LNCaP clone FGC (cell line): ENCODE results near the gene FGF22.

ENCODE experiments used
- DNase-seq: peaks from one replicate; pipeline ENCODE4 v3.0.0-alpha.2; 2011; ENCODE audit warnings: low read depth
- H3K4me3 ChIP-seq: 2 replicates; pipeline ENCODE4 v1.5.1; 2011; ENCODE audit warnings: mild to moderate bottlenecking, low read depth, low read length, control low read depth
- TF ChIP-seq, protein P1 (sequence below): IDR thresholded peaks from 2 replicates; pipeline ENCODE4 v1.5.1; 2012; ENCODE audit warnings: mild to moderate bottlenecking; ENCODE audit not compliant: control insufficient read depth, insufficient read depth; ENCODE audit errors: extremely low read depth

FGF22 gene

DNA sequence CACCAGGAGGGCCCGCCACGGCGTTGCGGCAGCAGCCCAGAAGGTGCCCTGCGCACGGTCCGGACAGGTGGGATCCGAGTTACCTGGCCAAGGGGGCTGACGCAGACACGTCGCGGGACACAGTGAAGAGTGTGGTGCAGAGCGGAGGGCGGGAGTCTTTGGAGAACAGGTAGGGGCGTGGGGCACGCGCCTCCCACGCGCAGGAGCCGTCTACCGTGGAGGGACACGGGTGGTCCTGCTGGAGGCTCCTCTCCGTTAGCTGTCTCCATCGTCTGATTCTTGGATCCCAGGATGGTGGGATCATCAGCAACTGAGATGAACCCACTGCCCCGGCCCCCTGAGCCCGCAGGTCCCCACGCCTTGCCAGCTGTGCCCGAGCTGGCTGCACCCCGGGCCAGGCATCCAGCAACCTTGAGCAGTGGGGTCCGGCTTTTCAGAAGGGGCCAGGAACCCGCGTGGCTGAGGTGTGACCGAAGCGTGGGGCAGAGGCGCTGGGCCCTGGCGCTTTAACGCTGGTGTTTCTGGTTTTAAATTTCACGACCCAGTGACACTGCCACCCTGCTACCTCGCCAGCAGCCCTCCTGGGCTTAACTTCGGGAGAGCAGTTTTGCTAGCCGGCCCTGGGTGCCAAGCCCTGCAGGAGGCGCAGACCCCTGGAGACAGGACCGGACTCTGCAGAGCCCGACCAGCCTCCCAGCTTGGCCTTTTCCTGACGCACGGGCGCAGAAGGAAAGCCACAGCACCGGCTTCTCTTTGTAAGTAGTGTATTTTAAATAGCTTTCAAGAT lies 7.3 kb downstream of the FGF22 start:
- H3K4me3 ChIP-seq = no peak overlapping the region
- TF ChIP-seq, protein P1, sequence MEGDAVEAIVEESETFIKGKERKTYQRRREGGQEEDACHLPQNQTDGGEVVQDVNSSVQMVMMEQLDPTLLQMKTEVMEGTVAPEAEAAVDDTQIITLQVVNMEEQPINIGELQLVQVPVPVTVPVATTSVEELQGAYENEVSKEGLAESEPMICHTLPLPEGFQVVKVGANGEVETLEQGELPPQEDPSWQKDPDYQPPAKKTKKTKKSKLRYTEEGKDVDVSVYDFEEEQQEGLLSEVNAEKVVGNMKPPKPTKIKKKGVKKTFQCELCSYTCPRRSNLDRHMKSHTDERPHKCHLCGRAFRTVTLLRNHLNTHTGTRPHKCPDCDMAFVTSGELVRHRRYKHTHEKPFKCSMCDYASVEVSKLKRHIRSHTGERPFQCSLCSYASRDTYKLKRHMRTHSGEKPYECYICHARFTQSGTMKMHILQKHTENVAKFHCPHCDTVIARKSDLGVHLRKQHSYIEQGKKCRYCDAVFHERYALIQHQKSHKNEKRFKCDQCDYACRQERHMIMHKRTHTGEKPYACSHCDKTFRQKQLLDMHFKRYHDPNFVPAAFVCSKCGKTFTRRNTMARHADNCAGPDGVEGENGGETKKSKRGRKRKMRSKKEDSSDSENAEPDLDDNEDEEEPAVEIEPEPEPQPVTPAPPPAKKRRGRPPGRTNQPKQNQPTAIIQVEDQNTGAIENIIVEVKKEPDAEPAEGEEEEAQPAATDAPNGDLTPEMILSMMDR = no peak
- DNase-seq = no peak

DNA sequence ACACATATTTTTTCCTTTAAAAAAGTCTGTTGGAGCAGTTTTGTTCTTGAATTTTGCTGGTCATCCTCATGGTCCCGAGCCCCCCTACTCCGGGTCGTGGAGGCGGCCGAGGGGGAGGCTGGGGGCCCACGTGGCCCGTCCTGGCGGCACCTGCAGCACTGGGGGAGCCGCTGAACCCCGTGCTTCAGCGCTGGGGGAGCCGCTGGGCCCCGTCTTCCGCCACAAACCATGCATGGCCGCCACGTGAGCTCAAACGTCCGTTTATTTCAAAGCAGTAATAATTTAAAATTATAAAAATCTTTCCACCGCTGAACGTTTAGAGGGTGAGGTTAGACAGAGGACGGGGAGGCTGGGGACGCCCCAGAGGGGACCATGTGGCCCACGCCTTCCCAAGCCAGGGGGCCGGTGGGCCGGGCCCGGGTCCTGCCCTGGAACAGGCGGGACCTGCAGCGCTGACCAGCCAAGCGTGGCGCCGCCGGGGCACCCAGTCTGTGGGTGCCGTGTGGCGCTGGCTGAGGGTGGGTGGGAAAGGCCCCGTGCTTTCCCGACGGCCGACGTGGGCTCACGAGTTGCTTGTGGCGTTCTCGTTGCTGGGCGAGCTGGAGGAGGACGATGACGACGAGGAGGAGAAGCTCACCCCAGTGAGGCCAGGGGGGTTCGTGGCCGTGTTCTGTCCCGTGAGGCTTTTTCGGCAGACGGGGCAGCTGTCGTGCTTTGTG lies 8.0 kb downstream of the FGF22 start:
- TF ChIP-seq, protein P1 = no peak
- H3K4me3 ChIP-seq = no peak overlapping the region
- DNase-seq = no peak

DNA sequence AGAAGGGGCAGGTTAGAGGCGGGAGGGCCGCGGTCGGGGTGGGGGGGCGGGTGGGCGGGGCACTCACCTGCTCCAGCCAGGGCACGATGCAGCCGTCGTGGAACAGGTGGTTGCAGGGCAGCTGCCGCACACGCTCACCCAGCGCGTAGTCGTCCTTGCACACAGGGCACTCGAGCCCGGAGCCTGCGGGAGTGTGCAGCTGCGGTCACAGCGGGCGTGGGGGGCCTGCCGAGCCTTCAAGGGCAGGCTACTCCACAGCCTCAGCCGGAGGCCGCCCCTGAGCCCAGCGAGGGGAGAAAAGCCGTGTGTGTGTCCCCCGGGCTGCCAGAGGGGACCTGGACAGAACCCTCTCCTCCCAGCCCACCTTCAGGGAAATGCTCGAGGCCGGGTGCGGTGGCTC lies 8.6 kb downstream of the FGF22 start:
- TF ChIP-seq, protein P1 = no peak
- no peak for DNase-seq
- no peak overlapping the region for H3K4me3 ChIP-seq

DNA sequence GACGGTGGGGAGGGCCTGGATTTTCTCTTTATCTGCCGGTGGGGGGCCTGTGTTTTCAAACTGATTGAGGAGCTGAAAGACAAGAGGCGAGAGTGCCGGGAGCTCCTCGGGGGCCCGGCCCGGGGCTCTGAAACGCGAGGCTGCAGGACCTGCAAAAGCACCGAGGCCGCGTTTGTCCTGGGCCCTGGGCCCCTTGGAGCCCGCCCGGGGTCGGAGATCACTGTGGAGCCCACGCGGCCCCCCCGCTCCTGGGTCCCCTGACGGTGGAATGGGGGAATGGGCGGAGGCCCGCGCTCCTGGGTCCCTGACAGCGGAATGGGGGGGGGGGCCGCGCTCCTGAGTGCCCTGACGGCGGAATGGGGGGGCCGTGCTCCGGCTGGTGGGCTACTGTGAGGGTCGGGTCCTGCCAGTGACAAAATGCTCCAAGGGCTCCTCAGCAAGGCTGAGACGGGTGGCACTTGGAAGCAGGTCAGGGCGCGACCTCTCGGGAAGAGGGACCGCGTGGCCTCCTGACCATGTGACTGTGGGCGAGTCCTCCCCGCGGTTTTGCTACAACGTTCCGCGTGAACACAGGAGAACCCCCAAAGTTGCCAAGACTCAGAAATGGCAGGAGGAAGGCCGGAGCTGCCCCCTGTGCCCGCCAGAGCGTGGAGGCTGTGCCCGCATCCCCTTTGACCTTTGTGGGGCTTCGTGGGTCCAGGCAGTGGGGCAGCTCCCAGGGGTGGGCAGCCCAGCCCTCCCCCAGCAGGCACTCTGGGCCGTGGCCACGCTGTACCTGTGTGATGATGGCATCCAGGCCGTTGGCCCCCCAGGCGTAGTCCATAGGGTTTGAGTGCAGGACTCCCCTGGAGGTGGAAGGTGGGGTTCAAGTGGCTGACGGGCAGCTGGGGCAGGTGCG lies 9.5 kb downstream of the FGF22 start:
- TF ChIP-seq, protein P1 = no peak
- no peak for DNase-seq
- H3K4me3 ChIP-seq = no peak overlapping the region

DNA sequence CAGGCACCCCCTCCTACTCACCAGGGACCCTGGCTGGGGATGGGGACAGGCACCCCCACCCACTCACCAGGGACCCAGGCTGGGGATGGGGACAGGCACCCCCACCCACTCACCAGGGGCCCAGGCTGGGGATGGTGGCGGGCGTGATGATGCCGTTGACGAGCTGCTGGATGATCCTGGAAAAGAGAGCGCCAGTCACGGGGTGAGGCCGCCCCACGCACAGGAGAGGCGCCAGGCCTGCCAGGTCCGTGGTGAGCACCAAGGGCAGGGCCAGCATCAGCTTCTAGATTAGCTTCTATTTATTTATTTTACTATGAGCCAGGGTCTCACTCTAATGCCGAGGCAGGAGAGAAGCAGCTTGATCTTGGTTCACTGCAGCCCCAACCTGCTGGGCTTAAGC lies 10.4 kb downstream of the FGF22 start:
- TF ChIP-seq, protein P1 = no peak
- DNase-seq = no peak
- H3K4me3 ChIP-seq = no peak overlapping the region

DNA sequence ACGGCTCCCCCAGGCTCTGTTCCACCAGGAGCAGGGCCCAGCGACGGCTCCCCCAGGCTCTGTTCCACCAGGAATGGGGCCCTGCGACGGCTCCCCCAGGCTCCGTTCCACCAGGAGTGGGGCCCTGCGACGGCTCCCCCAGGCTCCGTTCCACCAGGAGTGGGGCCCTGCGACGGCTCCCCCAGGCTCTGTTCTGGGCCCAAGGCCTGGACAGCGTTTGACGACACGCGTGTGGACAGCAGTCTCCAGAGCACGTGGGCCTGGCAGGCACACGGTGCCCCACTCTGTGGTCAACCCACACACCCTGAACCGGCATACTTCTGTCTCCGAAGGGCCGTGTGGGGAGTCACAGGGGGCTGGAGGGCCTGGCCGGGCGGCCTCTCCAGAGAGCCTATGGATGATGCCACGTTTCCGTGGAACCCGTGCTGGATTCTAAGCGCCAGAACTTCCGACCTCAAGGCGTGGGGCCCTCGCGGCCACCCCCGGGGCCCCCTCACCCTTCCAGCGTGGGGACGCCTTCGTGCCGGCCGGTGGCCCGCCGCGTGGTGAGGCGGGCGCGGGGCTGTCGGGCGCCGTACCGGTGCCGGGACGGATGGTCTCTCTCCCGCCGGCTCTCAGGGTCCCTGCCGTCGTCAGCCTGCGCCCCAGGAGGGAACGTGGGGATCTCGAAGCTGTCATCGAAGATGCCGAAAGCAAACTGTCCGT lies 11.6 kb downstream of the FGF22 start:
- TF ChIP-seq, protein P1 = no peak
- H3K4me3 ChIP-seq = no peak overlapping the region
- DNase-seq = no peak
